DOHH2 (cell line): Measurements from ENCODE around the gene BRIP1.

ENCODE experiments used
- CTCF ChIP-seq: fragments of 200-600 bp; sonication (generic); IDR thresholded peaks from one replicate; pipeline ENCODE4 v1.5.1; 2014; ENCODE audit warnings: antibody characterized with exemption, mild to moderate bottlenecking, low read depth, low read length; ENCODE audit not compliant: poor library complexity, severe bottlenecking
- EZH2phosphoT487 ChIP-seq: fragments of 200-600 bp; sonication (generic); IDR thresholded peaks from 2 replicates; pipeline ENCODE4 v1.6.1; 2017; ENCODE audit warnings: borderline replicate concordance, mild to moderate bottlenecking, antibody characterized with exemption, low read length, moderate library complexity, mixed read lengths

GRCh38 chr17:61701978-61702377 lies 161.3 kb downstream of the BRIP1 start:
- TF ChIP-seq CTCF (no peak), EZH2phosphoT487 (no peak)
